Right renal pelvis (tissue), 4 donors: Measurements from ENCODE around the gene SQOR. TPM values are rescaled to one million over a fixed set of nuclear protein-coding genes. Genes with fewer than 3 reads are reported as not detected.

ENCODE experiments used
- DNase-seq, 4 donors: peaks; one replicate each; pipeline ENCODE4 v3.0.0-alpha.2; 2013; ENCODE audit warnings: low read depth in 4 of 4, low spot score in 3 of 4, missing footprints in 1 of 4
- polyA plus RNA-seq, 4 donors: library from polyadenylated mRNA; unstranded; fragments of 120-200 nt; gene quantifications; one replicate each; pipeline ENCODE4 v1.2.1, GENCODE V29; 2013; ENCODE audit not compliant: insufficient read length in 4 of 4

Gene SQOR
- polyA plus RNA-seq = 10 to 100 TPM; 24.7 to 27.8 (median 26.9) TPM

GRCh38 chr15:45634432-45635190 is at the start of gene SQOR:
Gene SQOR, plus strand, starts transcription at chr15:45635029. Its CDS starts 23,895 bp downstream, at chr15:45658924.
- peak in 2 of 4 donors; percentile 44 to 48 for DNase-seq

- DNase-seq = no peak
Measured at GRCh38 chr15:45585069-45585791, 49.6 kb upstream of the SQOR start.

DNA sequence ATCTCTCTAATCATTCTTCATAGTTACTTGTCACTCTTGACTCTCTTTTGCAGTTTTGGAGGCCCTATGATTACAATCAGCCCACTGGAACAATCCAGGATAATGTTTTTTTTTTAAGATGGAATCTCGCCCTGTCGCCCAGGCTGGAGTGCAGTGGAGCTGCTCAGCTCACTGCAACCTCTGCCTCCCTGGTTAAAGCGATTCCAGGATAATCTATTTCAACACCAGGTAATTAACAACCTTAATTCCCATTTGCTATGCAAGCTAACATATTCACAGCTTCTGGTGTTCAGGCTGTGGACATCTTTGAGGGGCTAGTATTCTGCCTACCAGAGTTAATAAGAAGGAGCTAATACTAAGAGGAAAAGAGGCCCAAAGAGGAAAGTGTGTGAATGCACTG is 48.7 kb upstream of the SQOR start:
- DNase-seq = no peak

- peak in 1 of 4 donors; percentile 49 for DNase-seq
Measured at GRCh38 chr15:45586601-45587094, 48.2 kb upstream of the SQOR start.

GRCh38 chr15:45587095-45587862 is 47.5 kb upstream of the SQOR start, which contains the start of gene BLOC1S6:
Gene BLOC1S6, plus strand, starts transcription at chr15:45587379. Its CDS starts 65 bp downstream, at chr15:45587444.
- DNase-seq = peak; percentile 84 to 96 (median 91)

DNA sequence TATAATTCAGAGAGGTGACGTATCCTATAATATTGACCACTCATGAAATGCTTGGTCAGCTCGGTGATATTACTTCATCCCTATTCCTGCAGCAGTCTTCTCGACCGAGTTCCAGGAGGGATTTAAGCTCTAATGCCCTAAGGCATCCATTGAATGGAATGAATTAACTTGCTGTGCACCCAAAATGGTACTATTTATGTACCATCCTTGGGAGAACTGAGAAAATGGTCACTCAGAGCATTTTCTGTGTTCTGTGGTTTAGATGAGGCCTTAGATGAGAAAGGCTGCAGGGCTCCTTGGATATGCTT is 47.0 kb upstream of the SQOR start:
- no peak for DNase-seq

- peak in 1 of 4 donors; percentile 18 for DNase-seq
Measured at GRCh38 chr15:45588219-45588875, 46.5 kb upstream of the SQOR start.

DNA sequence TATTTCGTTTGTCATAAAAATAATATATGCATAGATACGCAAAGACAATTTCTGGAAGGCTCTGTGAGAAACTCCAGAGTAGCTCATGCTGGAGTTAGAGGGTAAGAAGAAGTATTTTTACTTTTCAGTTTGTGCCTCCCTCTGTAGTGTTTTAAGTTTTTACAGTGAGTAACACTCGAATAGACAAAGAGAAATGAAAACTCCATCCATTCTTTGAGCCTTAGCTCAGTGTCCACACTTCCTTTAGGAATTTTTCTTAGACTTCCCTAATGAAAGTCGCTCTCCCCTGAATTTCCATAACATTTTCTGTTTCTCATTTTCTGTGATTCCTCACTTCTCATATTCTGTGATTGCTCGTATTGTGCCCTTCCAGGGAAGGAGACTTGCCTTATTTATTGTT is 45.6 kb upstream of the SQOR start:
- no peak for DNase-seq

DNA sequence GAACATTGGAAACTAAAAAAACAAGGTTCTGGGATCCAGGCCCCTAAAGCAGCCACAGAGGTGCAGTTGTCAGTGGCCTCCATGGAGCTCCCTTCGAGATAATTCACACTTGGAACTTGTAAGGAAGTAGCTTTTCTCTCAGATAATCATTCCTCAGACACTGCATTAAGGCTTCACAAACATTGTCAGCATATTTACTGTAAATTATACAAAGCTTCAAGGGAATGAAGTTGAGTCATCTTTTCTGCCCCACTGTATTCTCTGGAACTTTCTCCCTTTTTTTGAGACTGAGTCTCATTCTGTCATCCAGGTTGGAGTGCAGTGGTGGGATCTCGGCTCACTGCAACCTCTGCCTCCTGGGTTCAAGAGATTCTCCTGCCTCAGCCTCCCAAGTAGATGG is 40.5 kb upstream of the SQOR start:
- DNase-seq = no peak

- no peak for DNase-seq
Measured at GRCh38 chr15:45594835-45595530, 39.8 kb upstream of the SQOR start.

DNA sequence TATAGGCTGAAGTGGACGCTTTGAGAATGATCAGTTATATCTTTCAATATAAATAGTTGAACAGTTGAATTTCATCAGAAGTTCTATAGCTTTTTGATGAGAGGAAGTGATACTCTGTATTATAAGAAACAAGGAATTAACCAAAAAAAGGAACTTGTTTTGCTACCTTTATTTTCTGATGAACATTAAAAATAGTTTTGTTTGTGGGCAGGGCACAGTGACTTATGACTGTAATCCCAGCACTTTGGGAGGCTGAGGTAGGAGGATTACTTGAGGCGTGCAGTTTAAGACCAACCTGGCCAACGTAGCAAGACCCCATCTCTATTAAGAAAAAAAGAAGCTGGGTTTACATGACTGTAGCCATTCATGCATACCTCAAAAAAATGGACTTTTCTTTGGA is 30.9 kb upstream of the SQOR start:
- no peak for DNase-seq

DNA sequence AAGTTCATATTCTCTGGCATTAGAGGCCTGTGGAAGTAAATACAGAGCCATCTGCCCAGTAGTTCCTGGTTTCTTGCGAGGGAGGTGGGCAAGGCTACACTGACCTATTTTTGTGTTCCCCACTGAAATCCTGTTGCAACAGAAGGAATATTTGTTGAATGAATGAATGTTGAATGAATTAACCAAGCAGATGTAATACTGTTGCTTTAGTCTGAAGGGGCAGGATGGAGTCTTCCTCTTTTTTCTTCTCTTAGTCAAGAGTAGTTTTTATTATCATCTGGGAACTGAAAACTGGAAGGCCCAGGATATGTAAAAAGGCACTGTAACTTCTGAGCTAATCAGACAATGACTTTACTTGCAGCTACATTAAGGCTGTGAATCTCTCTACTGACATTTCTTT is 30.5 kb upstream of the SQOR start:
- no peak for DNase-seq

- DNase-seq = no peak
Measured at GRCh38 chr15:45606413-45606812, 28.4 kb upstream of the SQOR start.

DNA sequence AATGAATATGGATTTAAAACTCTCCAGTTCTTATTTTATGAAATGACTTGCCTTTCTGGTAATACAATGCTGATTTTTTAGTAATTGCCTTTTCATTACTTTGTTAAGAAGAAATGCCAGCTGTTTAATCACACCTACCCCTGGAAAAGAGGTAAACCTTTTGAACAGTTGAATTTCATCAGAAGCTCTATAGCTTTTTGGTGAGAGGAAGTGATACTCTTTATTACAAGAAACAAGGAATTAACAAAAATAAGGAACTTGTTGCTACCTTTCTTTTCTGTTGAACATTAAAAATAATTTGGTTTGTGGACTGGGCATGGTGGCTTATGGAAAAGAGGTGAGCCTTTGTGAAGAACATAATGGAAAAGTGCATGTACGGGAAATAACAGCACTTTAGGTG is 28.0 kb upstream of the SQOR start:
- DNase-seq = no peak

- DNase-seq = no peak
Measured at GRCh38 chr15:45611305-45611704, 23.5 kb upstream of the SQOR start.

DNA sequence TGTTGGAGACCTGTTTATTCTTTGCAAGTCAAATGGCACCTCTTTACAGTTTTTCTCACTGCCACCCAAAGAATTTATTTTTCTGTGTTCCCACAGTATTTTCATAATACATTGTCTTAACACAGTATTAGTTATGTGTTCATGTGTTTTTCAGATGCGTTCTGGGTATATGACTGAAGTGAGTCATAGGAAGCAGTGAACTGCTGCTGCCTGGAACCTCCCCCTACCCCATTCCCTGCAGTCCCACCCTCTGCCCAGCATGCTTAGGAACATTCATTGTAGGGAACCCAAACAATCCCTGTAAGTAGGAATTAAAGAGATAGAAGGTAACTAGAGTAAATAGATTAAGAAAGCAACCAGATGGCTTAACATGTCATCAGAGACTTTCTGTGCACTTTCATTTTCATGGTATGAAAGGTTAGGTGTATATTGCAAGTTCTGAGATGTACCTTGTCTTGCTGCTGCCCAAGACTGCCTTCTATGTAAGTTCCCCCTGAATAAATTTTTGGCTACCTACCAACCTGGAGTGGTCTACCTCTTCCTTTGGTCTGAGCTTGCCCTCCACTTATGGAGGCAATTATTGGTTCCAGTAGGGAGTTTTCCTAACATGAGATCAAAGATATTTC is 21.9 kb upstream of the SQOR start:
- no peak for DNase-seq

DNA sequence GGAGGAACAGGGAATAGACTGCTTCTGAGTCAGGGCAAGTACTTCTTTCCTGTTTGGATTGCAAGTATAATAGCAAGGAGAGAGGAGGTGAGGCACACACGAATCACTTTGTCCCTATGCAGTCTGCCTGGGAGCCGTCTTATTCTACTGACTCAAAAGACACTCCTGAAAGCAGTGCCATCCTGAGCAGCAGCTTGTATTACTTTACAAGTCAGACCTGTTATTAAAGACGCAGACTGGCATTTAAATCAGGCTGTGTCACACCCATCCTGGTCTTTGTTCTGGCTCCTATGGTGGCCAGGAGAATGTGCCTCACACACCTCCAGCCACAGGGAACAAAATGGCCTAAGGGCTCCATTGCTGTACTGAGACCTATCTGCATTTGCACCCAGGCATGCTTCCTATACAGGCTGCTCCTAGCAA is 17.9 kb upstream of the SQOR start:
- DNase-seq = no peak

DNA sequence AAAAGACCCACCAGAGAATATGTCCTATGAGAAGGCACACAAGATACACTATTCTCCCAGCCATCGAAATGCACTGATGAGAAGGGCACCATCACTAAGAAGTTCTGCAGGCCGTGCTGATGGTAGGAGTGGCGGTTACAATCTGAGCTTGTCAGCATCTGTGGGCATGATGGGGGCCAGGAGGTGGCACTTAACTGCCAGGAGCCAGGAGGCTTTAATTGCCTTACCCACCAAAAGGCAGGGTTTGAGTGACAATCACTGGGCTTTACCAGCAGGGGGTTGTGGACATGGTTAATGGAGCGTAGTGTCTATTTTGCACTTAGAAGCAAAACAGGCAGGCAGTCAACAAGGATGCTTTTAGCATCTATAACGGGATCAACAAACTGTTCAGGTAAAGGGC is 16.0 kb upstream of the SQOR start:
- no peak for DNase-seq

DNA sequence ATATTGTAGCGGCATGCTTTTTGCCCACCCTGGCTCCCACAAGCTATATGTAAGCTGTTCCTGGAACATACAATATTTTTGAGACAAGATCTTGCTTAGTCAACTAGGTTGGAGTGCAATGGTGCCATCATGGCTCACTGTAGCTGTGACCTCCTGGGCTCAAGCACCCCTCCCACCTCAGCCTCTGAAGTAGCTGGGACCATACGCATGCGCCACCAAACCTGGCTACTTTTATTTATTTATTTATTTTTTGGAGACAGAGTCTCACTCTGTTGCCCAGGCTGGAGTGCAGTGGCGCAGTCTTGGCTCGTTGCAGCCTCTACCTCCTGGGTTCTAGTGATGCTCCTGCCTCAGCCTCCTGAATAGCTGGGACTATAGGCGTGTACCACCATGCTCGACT is 6.7 kb upstream of the SQOR start:
- DNase-seq = no peak
